RPMI8226 (cell line): Measurements from ENCODE around the gene RAMP3.
"Not testable (repeated sequence)": the region's sequence is repeated elsewhere in the genome, so short reads cannot be mapped to it uniquely, and the experiment has no call there.

ENCODE experiments used
- DNase-seq: peaks from one replicate; pipeline ENCODE4 v3.0.0-alpha.2; 2015

The RAMP3 gene

DNA sequence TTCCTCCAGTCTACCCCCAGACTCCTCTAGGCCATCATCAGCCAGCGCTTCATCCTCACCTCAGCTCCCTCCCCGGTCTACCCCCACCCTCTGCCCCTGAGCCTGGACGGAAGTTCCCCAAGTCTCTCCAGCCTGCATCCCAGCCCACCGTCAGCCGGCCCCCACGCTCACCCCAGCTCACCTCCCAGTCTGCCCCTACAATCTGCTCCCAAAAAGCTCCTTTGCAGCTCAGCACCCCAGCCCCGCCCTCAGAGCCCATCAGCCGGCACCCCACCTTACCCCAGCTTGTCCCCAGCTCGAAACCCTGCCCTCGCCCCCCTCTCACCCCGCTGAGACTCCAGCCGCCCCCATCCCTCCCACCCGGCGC lies 322 bp upstream of the RAMP3 start:
- no peak for DNase-seq

DNA sequence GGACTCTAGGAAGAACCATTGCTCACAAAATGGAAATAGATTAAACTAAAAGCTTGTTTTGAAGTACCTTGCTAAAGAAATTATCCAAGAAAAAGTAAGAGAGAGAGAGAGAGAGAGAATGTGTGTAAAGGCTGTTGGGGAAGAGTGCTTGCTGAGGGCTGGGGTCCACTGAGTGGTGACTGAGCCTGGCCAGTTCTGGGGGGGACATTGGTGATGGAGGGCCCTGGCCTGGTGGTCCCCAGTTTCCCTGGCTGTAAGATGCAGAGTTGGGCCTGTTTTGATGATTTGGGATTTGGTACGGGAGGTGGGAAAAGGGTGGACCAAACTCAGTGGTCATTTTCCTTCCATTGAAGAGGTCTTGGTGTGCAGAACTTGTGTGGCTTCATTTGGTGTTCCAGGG lies 880 bp downstream of the RAMP3 start:
- DNase-seq = no peak

DNA sequence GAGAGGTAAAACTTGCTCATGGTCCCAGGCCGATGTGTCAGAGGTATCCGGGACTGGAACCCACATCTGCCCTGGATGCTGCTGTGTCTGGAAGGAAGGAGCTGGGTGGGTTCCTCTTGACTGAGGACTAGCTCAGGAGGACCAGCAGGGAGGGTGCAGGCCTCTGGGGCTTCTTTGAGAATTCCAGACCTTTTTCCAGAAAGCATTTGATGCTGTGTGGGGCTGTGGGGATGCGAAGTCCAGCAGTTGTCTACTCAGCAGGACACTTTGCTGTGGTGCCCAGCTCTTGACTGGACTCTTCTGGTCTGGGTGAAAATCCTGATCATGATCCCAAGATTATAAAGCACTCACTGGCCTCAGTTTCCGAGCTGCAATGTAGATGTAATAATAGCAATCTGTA lies 1.7 kb downstream of the RAMP3 start:
- DNase-seq = no peak

DNA sequence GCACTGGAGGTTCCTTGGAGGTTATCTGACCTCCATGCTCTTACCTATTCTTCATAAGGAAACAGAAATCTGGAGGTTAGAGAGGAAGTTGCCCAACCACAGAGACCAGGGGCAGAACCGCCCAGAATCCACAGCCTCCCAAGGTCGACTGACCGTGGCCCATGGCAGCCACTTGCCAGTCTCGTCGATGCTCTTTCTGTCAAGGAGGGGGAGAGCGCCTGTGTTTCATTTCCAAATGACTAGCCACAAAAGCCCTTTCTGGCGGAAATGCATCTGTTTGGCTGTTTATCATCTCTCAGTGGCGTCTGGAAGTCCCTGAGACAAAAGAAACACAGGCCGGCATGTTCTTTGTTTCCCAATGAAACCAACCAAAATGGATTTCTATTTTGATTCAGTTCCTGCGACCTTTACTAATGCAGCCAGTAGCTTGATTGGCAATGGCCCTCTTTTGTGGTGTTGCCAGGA lies 2.9 kb downstream of the RAMP3 start:
- DNase-seq = no peak

DNA sequence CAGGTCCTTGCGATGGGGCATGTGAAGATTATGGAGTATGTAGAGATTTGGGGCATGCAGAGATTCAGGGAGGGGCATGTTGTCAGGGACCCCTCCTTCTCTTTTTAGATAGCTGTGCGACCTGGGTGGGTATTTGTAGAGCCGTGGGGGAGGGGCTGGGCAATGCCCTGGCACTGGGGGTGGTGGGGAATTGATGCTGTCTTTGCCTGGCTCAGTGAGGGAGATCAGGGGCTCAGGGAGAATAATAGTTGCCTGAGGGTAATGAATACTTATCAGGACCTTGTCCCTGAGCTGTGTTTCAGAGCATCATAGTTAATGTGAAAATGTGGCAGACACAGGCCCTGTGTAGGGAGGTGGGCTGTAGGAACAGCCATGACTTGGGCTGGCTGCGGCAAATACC lies 3.5 kb downstream of the RAMP3 start:
- DNase-seq = no peak

DNA sequence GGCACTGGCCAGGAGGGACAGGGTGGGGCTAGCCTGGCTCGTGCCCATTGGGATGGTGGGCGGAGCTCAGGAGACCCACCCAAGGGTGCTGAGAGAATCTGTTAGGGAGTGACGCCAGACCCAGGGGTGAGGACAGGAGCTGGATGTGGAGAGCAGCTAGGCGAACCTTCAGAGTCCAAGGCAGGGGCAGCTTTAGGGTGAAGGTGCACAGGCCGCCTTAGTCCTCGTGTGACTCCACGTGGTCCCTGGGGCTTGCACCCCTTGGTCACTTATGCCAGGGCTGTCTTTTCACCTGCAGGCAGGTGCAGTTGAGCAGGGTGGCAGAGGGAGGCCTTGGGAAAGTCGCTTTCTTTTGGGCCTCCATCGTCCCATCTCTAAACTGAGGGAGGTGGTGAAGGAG lies 4.3 kb downstream of the RAMP3 start:
- no peak for DNase-seq

DNA sequence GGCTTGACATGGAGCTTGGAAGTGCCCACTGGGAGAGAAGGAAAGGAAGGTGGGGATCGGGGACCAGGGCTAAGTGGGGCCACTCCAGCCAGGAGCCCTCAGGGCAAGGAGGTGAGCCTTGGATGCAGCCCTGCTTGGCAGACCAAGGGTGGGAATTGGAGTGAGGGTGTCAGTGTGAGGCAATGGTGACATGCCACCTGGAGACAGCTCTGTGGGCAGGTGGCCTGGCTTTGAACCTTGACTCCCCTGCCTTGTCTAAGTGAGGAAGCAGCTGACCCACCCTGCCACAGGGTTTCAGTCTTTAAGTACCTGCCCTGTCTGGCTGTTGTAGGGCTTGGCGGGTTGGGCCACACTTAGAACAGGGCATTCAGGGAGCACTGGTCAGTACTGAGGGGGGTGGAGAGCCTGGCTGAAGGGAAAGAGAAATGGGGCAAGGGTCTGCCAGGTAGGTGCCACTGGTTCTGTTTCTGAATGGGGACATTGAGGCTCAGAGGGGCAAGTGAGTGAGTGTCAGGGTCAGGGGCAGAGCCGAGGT lies 4.8 kb downstream of the RAMP3 start:
- no peak for DNase-seq

DNA sequence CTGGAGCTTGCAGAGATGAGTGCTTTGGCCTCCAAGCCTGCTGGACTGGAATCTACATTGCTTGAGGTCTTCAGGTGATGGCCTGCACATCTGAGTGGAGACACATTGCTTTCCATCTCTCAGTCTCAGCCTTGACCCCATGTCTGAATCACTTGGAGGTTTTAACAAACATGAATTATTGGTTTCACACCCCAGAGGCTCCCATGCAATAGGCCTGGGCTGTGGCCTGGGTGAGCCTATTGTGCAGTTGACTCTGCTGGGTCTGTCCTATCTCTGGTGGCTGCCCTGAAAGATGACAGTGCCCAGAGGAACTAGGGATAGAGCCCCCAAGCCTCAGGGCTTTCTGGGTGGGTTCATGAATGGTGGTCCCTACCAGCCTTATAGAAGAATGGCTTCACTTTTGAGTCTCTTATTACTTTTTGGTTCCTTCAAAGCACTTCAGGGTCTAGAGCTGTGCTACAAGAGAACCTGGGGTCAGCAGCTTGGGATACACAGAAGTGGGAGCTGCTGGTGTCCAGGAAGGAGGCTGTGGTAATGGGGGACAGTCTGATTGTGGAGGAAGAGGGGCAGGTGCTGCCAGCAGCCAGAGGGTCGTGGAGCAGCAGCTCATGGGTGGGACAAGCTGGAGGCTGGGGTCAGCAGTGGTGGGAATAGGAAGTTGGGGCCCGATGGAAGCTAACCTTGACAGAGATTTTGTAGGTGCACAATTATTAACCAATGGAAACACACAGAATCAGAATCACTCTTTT lies 5.5 kb downstream of the RAMP3 start:
- no peak for DNase-seq

DNA sequence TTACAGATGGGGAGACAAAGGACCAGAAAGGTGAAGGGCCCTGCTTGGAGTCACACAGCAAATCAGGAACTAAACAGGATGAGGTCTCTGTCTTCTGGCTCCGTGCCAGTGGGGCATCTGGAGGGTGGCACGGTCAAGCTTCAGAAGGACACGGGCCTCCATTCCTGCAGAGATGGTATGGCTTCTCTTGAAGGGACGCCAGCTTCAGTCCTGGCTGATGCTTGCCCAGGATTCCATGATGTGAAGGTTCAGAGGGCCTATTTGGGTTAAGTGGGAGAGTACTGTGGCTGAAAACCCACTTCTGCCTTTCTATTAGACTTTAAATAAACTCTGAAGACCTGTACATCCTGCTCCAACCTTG lies 6.1 kb downstream of the RAMP3 start:
- peak; percentile 18 for DNase-seq

DNA sequence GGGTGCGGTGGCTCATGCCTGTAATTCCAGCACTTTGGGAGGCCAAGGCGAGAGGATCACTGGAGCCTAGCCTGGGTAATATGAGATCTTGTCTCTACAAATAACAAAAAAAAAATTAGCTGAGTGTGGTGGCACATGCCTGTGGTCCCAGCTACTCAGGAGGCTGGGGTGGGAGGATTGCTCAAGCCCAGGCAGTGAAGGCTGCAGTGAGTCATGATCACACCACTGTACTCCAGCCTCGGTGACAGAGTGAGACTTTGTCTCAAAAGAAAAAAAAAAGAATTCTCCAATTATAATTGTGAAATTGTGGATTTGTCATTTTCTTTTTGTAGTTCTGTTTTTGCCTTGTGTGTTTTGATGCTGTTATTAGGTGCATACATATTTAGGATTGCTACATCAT lies 6.7 kb downstream of the RAMP3 start:
- DNase-seq = not testable (repeated sequence)

DNA sequence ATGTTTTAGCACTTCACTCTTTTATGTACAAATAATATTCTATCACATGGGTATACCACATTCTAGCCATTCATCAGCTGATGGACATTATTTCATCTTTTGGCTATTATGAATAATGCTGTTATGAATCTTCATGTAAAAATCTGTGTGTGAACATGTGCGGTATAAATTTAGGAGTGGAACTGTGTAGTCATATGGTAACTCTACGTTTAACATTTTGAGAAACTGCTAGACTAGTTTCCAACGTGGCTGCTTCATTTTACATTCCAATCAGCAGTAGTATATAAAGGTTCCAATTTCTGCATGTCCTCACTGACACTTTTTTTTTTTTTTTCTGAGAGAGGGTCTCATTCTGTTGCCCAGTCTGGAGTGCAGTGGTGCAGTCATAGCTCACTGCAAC lies 8.3 kb downstream of the RAMP3 start:
- DNase-seq = no peak

DNA sequence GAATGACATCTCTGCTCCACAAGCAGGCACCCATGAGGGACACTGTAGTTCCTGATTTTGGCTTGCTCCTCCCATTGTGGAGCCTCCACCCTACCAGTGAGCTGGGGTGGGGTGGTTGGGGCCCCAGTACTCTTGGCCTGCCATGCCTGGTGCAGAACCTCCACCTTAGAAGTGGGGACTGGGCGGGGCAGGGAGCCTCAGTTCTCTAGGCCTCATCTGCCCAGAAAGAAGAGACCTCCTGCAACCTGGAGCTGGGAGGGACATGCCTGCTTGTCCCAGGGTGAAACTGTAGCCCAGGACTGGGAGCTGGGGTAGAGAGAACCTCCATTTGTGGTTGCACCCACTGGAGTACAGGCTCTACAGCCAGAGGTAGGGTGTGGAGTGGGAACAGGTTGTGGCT lies 14.4 kb downstream of the RAMP3 start:
- no peak for DNase-seq

DNA sequence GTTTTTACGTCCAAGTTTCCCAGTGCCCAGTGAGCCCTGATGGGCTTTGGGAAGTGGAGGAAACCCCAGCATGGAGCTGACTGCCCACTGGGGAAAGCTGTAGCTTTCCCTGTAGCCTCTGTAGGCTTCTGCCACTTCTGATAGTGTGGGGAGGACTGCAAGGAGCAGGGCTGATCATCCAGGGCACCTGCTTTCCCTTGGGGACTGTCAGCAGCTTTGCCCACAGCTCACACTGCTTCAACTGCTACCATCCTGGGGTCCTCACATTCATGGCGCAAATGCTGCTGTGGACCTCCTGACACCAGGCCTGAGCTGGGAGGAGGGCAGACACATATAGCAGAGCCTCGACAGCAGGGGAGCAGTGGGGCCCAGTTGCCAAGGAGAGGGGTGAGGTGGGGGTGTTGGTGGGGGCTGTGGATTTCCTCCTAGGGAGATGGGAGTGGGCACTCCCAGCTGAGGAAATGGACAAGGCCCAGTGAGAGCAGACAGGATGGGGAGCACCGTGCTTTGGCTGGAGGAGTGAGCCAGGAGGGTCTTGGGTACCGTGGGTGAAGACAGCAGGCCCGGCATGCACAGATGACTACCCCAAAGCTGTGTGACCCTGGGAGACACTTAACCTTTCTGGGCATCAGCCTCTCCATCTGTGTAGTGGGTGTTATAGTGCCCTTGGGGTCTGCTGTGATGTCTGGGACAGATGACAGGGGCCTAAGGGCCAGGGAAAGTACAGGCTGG lies 16.2 kb downstream of the RAMP3 start:
- no peak for DNase-seq

DNA sequence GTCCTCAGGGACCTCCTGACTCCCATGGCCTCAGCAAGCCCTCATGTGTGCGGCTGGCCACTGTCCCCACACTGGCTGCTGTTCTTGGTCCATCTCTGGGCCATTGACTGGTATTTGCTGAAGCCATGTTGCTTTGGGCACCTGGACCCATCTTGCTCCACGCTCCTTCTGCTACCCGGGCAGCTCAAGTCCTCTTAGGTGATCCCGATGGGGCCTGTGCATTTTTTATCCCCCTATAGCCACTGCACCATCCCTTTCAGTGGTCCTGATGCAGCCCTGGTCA lies 16.7 kb downstream of the RAMP3 start:
- DNase-seq = no peak

DNA sequence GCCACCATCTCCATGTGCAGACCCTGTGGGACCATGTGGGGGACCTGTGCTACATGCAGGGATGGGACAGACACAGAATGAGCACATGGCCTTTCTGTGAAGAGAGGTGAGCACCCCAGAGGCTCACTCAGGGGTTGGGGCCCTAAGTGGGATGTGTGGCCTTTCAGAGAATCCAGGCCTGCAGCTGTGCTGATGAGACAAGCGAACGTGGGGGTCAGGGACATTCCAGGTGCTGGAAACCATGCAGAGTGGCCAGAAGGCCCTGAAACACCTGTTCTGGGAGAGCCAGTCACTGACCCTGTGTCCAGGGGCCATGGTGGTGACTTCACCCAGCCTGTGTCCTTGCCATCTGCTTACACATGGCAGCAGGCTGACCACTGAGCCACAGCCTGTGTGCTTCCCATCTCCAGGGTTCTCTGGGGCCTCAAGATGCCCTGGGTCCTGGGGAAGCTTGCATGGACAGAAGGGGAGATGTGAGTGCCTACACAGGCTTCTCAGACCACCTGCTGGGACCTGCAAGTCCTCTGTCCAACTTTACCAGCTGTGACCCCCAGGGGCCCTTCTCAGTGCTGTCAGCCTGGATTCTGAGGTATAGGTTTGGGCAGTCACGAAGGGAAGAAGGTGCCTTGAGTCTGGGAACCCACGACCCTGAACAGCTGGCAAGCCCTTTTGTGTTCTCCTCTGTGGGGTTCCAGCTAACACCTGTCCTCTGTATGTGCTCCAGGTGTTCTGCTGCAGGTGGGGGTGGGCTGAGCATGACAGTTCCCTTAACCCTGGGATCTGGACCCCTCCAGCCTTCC lies 17.6 kb downstream of the RAMP3 start:
- no peak for DNase-seq

DNA sequence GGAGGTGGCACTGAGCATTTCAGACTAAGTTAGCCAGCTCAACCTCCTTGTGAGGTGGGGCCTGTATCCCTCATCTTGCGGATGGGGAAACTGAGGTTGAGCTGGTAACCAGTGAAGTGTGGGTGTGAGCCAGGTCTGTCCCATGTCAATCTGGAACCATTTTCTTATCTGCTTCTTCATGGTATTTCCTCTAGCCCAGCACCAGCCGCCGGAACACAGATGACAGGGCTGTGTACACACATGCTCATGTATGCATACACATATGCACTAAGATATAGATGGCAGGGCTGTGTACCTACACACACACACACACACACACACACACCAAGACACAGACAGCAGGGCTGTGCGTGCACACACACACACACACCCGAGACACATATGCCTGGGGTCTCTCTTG lies 18.5 kb downstream of the RAMP3 start:
- DNase-seq = no peak

DNA sequence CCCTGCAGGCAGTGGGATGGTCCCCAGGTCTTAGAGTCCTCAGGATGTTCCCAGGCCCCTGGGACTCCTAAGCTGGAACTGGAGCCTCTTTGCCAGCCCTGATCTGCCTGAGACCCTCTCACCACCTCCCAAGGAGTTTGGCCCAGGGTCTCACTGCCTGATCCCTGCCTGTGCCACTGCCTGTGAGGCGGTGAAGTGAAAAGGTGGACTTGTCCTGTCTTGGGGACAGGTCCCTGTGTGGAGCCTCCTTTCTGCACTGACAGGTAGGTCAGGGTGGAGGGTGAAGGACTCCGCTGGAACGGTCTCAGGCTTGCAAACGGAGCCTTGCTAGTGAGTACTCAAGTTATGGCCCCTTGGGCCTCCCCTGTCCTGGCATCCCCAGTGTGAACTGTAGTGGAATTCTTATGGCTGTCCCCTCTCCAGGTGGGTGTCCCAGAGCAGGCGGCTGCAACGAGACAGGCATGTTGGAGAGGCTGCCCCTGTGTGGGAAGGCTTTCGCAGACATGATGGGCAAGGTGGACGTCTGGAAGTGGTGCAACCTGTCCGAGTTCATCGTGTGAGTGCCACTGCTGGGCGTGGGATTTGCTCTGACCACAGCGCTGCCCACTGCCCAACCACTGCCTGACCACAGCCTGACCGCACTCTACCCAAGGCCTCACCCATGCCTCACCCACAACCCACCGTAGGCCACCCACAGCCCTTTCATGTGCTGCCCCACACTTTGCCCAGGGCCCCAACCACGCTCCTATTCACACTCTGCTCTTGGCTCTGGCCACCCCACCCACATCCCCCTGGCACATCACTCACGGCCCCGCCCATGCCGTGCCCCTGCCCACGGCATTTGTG lies 19.5 kb downstream of the RAMP3 start:
- DNase-seq = no peak

DNA sequence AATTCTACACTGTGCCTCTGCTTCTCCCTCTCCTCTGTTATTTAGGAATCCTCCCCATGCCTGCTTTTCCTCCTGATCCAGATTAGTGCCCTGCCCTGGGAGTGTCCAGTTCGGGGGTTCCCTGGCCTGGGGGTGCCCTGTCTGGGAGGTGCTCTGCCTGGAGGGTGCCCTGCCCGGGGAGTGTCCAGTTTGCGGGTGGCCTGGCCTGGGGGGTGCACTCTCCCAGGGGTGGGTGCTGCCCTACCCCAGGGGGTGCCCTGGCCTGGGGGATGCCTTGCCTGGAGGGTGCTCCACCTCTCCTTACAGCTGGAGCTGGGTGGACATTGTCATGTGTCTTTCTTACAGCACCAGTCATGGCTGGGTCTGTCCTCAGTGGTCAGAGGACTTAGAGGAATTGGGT lies 20.2 kb downstream of the RAMP3 start:
- DNase-seq = no peak

DNA sequence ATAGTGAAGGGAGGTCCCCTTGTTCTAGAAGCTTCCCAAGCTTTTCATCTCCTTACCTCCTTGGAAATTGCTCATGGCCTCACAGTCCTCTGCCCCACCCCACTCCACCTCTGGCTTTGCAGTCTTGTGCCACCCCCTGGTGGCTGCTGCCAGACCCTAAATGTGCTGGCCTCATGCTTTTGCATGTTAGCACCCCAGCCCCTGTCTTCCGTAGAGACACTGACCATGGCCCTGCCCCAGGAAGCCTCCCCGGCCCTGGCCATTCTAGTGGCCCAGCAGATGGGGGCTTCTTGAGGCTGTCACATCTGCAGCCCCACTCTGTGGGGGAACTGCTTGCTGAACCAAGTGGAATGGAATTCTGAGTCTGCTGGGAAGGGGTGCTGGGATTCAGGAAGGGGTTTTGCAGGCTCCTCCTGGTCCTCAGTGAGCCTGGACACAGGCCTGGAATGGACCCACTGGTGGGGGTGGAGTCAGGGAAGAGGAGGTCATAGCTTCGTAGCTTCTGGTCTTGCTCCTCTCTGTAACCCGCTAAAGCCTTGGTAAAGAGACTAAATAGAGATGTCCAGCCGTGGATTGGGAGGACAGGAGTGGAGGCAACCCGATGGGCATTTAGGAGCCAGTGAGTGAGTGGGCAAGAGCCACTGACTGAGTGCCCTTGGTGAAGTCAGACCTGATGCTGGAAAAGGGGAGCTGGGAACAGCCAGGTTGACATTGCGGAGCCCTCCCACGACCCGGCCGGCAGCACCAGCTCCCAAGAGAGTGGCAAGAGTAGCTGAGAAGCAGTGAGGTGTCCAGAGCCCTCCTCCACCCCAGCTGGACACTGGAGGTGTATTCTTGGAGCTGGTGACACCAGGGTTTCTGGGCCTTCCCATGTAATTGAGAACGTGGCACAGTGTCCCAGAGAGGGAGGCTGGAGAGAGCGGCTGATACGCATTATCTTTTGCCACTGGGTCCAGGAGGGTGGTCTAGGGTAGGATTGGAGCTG lies 20.9 kb downstream of the RAMP3 start:
- peak; percentile 51 for DNase-seq

DNA sequence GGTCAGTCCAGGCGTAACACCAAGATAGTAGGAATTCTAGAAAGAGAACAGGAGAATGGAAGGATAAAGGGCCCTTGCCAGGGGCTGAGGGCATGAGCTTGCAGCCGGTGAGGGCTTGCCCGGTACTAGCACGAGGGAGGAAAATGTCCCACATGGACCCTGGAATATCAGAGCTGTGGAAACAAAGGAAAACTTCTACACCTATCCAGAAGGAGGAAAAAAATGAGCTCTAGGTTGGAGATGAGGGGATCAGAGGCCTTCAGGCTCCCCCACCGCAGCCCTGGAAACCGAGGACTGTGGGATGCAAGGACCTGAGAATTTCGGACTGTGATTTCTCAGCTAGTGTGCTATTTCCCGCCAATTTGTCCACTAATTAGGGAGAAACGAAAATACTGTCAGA lies 22.1 kb downstream of the RAMP3 start:
- no peak for DNase-seq

DNA sequence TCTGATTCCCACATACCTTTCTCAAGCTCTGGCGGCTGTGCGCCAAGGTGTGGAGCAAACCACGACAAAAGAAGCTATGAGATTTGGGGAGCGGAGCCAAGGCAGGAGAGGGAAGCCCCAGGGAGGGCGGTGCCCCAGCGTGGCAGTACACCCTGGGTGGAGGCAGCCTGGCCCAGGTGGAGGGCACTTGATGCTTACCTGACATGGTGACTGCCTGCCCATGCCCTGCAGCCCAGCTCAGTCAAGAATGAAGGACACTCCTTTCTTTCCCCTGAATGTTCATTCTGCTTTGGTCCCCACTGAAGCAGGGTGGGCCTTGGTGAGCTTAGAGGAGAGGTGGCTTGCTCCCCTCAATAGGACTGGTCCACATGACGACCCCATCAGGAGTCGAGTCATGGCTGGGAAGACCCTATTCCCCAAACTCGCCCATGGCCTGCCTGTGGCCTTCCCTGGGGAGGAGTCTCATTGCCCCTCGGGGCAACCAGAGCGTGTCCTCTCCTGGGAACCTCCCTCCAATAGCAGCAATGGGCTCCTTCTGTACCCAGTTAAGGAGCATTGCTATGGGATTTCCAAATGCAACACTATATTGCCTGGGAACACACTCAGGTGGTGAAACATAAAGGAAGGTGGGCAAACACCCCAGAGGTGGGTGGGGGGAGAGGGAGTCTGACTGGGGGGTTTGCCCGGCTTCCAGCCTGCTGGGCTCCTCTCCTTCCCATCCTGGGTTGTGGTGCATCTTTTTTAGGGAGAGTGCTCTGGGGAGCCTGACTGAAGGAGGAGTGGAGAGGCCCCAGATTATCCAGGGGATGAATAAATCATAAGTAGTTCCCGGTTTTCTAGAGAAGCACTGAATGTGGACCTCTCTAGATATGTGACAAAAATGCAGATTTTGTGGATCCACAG lies 22.7 kb downstream of the RAMP3 start:
- no peak for DNase-seq
